Rectal smooth muscle tissue (tissue), 1 donor: ENCODE measurements around the gene DNAJC27.
A peak's percentile ranks its signal among the peaks of the same experiment; 100 is the strongest.

Experiments used
- H3K27ac ChIP-seq: one replicate; pipeline ENCODE4 v1.7.0; 2013; ENCODE audit warnings: low read depth, low read length, inconsistent platforms
- H3K27me3 ChIP-seq: one replicate; pipeline ENCODE4 v1.7.0; 2013; ENCODE audit warnings: low read length; ENCODE audit not compliant: control insufficient read depth, insufficient read depth
- H3K36me3 ChIP-seq: one replicate; pipeline ENCODE4 v1.7.0; 2013; ENCODE audit warnings: low read length; ENCODE audit not compliant: control insufficient read depth, insufficient read depth
- H3K4me1 ChIP-seq: one replicate; pipeline ENCODE4 v1.7.0; 2013; ENCODE audit warnings: low read length; ENCODE audit not compliant: control insufficient read depth, insufficient read depth
- H3K4me3 ChIP-seq: one replicate; pipeline ENCODE4 v1.7.0; 2013; ENCODE audit warnings: low read length
- H3K9ac ChIP-seq: one replicate; pipeline ENCODE4 v1.7.0; 2013; ENCODE audit warnings: low read length

The DNAJC27 gene

DNA sequence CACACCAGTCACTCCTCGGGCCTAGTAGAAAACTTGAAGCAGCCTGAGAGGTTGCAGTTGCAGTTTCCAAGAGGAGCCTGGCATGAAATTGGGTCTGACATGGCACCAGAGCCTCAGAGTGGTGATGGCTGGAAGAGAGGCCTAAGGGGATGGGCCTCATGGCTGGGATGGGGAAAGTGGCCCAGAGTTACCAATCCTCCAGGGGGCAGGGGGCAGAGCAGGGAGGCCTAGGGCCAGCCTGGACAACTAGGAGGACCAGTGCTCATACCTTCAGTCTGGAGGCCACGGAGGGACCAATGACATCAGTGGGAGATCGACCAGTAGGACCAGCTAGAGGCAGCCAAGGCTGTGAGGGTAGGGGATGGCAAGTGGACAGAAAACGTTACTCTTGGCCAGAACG is 36.6 kb downstream of the DNAJC27 start:
- Histone ChIP-seq H3K9ac (no peak overlapping the region), H3K27me3 (no peaks in the 10 kb centered on the region), H3K36me3 (no peaks in the 10 kb centered on the region), H3K4me3 (no peak overlapping the region), H3K27ac (no peak overlapping the region), H3K4me1 (no peaks in the 10 kb centered on the region)

DNA sequence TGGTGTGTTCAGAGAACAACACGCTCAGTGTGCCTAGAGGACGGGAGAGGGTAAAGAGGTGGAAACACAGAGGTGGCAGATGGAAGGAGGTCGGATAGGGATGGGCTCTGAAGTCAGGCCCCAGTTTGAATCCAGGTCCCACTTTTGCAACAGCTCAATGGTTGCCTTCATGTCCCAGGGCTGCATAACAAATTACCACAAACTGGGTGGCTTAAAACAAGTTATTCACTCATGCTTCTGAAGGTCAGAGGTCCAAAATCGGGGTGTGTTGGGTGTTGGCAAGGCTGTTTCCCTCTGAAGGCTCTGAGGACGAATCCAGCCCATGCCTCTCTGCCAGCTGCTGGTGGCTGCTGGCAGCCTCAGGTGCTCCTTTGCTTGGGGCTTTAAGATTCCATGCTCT is 39.0 kb downstream of the DNAJC27 start:
- H3K4me1 ChIP-seq, result no peaks in the 10 kb centered on the region
- no peaks in the 10 kb centered on the region for H3K27me3 ChIP-seq
- no peaks in the 10 kb centered on the region for H3K36me3 ChIP-seq
- H3K9ac ChIP-seq, result no peak overlapping the region
- no peak overlapping the region for H3K4me3 ChIP-seq
- H3K27ac ChIP-seq, result no peak overlapping the region

DNA sequence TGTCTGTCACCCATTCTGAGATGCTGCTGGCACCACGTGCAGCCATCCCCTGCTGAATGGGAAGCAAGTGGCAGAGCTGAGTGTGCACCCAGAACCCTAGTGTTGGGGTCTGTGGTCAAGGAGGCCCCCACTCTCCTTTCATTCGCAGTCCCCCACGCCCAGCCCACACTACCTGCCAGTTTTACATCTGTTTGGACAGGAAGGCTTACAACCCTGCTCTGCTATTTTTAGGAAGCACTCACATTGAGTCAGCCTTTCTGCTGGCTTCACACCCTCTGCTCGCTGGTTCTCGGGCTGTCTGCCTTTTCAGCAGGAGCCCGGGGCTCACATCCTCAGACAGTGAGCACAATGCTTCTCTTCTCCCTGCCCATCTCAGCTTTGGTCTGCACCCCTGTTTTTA is 41.0 kb downstream of the DNAJC27 start:
- H3K36me3 ChIP-seq, result no peaks in the 10 kb centered on the region
- H3K4me1 ChIP-seq, result peaks cover 4% of the 10 kb centered on the region
- no peak overlapping the region for H3K4me3 ChIP-seq
- no peak overlapping the region for H3K27ac ChIP-seq
- H3K27me3 ChIP-seq, result no peaks in the 10 kb centered on the region
- no peak overlapping the region for H3K9ac ChIP-seq

DNA sequence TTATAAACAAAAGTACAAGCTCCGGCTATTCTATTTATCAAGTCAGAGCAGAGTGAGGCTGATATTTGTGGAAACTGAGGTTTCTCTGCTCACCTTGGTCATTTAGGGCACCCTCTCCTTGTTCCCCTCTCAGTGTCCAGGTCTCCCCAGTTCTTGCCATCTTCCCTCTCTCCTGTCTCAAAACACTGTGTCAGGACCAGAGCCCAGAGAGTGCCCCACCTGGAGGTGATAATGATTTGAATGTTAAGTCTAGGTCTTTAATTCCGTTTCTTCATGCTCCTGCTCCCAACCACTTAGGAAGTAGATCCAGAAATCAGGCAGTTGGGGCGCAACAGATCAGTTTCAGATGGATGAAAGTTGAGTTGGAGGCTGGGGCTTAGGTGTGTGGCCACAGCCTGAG is 42.5 kb downstream of the DNAJC27 start:
- Histone ChIP-seq H3K36me3 (no peaks in the 10 kb centered on the region), H3K27ac (no peak overlapping the region), H3K4me3 (no peak overlapping the region), H3K4me1 (peaks cover 4% of the 10 kb centered on the region), H3K9ac (no peak overlapping the region), H3K27me3 (no peaks in the 10 kb centered on the region)

DNA sequence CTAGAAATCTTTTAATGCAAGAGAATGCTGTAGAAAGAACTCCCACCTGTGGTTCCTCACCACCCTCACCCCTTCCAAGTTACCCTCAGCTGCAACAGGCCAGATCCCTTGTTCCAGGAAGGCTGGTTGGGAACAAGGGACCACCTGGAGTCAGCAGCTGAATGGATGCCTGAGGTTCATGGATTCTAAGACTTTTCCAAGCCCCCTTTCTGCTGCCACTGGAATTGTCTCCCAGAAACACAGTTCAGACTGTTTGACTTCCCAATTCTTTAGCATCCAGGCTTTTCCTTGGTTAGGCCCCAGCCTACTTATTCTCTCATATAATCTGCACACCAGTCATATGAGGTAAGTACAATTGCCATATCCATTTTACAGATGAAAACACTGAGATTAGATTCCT is 43.7 kb downstream of the DNAJC27 start:
- Histone ChIP-seq H3K9ac (no peak overlapping the region), H3K4me3 (no peak overlapping the region), H3K4me1 (peaks cover 4% of the 10 kb centered on the region), H3K36me3 (no peaks in the 10 kb centered on the region), H3K27me3 (no peaks in the 10 kb centered on the region), H3K27ac (no peak overlapping the region)

DNA sequence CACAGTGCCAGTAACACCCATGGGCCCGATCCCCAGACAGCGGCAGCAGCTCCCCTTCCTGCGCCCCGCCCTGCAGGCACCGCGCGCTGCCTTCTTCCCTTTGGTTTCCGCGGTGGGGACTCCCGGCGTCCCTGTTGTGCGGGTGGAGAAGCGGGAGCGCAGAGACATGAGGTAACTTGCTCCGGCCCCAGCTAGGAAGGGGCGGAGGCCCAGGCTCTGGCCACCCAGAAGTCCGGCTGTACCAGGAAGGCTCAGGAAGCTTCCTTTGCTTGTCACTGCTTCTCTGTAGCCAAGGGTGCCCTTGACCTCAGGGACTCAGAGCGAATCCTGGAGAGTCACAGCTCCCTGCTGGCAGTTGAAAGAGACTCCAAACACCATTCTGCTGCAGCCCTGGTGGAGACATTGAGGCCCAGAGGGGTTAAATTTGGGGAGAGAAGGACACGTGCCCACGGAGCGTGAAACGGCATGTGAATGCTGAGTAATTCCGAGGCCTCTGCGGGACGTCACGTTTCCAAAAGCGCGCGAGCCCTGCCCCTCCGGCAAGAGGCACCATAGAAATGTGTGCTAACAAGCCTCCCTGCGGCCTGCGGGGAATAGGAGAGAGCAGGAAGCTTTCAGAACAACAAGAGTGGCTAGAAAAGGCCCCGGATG is 45.0 kb downstream of the DNAJC27 start:
- H3K27me3 ChIP-seq, result no peaks in the 10 kb centered on the region
- no peak overlapping the region for H3K27ac ChIP-seq
- H3K36me3 ChIP-seq, result no peaks in the 10 kb centered on the region
- H3K4me3 ChIP-seq, result peak overlapping the region; percentile 57
- H3K4me1 ChIP-seq, result peaks cover 4% of the 10 kb centered on the region
- no peak overlapping the region for H3K9ac ChIP-seq

DNA sequence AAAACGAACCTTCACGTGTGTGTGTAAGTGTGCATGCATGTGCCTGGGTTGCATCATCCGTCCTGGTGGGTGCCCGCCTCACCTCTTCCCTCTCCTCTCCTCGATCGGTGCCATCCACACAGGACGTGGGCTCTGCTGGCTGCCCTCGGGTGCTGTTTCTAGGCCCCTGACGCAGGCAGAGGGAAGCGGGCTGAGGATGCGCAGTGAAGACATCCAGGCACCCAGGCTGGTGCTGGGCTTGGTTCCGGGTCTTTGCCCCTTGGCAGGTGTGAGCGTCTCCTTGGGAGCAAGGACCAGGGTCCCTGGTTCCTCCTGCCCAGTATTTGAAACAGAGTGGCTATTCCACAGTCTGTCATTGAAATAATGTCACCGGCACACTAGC is 45.5 kb downstream of the DNAJC27 start:
- Histone ChIP-seq H3K4me1 (peaks cover 4% of the 10 kb centered on the region), H3K36me3 (no peaks in the 10 kb centered on the region), H3K9ac (no peak overlapping the region), H3K27ac (no peak overlapping the region), H3K27me3 (no peaks in the 10 kb centered on the region), H3K4me3 (peak overlapping the region; percentile 57)

DNA sequence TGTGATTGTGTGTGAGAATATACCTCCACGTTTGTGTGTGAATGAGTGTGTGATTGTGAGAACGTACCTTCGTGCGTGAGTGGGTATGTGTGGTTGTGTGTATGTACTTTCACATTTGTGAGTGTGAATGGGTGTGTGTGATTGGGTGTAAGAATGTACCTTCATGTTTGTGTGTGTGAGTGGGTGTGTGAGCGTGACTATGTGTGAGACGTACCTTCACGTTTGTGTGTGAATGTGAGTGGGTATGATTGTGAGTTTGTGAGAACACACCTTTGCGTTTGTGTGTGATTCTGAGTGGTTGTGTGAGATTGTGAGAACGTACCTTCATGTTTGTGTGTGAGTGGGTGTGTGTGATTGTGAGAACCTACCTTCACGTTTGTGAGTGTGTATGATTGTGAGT is 45.9 kb downstream of the DNAJC27 start:
- H3K27ac ChIP-seq, result no peak overlapping the region
- H3K9ac ChIP-seq, result no peak overlapping the region
- no peaks in the 10 kb centered on the region for H3K27me3 ChIP-seq
- no peak overlapping the region for H3K4me3 ChIP-seq
- no peaks in the 10 kb centered on the region for H3K36me3 ChIP-seq
- H3K4me1 ChIP-seq, result peaks cover 4% of the 10 kb centered on the region

DNA sequence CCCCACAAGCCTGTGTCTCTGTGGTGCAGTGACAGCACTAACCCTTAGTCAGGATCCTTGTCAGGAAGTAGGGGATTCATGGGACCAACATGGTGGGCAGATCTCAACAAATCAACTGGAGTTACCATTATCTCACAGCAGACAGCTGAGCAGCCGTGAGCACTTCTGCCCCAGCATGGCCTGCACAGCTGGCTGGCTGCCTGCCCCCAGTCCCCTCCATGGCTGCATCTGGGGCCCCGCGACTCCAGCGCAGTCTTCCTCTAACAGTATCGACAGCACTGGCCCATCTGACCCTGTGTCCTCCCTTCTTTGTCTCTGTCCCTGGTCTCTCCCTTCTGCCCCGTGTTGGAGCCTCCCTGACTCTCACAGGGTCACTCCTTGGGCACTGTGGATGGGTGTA is 47.0 kb downstream of the DNAJC27 start:
- Histone ChIP-seq H3K4me3 (no peak overlapping the region), H3K4me1 (peaks cover 4% of the 10 kb centered on the region), H3K36me3 (no peaks in the 10 kb centered on the region), H3K9ac (no peak overlapping the region), H3K27me3 (no peaks in the 10 kb centered on the region), H3K27ac (no peak overlapping the region)

DNA sequence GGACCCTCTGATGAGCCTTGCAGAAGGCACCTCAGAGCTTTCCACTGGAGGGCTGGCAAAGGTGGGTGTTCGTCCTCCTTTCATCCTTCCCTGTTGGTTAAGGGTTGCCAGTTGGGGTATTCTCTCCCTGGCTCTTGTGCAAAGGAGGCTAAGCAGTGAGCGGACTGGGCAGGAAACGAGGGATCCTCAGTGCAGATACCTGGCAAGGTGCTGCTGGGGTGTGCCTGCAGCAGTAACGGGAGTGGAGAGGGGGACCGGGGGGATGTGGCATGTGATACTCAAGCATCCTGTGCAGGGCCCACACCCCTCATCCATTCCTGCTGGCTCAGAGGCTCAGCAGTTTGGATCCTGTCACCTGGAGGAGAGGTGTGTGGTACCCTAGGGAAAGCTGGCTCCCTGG is 47.5 kb downstream of the DNAJC27 start:
- Histone ChIP-seq H3K36me3 (no peaks in the 10 kb centered on the region), H3K9ac (no peak overlapping the region), H3K27ac (no peak overlapping the region), H3K27me3 (no peaks in the 10 kb centered on the region), H3K4me1 (peaks cover 4% of the 10 kb centered on the region), H3K4me3 (no peak overlapping the region)

DNA sequence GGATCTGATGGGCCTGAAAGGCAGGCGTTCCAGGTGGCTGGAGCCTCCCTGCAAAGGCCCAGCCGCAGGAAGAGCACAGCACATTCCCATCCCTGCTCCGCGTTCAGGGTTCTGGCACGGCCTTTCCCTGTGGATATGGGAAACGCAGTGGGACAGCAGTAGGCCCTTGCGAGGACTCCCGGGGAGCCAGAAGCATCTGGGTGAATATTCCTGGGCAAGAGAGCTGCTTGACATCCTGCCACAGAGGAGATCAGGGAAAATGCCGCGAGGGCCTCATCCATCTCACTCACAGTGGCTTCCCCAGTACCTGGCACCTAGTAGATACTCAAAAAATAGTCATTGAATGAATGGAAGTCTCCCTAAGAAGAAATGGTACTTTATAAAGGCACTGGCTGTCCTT is 48.6 kb downstream of the DNAJC27 start:
- Histone ChIP-seq H3K4me1 (peaks cover 4% of the 10 kb centered on the region), H3K27me3 (no peaks in the 10 kb centered on the region), H3K4me3 (no peak overlapping the region), H3K9ac (no peak overlapping the region), H3K36me3 (no peaks in the 10 kb centered on the region), H3K27ac (no peak overlapping the region)

DNA sequence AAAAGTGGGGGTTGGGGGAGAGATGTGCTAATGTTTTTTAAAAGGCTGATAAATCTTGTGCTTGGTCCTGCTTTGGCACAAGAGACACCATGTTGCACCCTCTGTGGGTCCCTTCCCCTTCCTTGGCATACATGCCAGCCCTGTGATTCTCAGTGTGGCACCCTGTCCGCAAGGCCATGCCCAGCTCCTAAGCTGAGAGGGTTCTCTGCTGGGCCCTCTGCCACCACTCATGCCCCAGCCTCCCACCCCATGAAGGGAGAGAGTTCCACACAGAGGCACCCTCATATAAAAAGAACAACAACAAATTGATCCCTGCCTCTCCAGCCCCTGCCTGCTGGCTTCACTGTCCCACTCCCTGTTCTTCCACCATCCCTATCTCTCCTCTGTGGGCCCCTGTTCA is 49.2 kb downstream of the DNAJC27 start:
- H3K27me3 ChIP-seq, result no peaks in the 10 kb centered on the region
- H3K27ac ChIP-seq, result no peak overlapping the region
- no peaks in the 10 kb centered on the region for H3K36me3 ChIP-seq
- no peak overlapping the region for H3K4me3 ChIP-seq
- peaks cover 4% of the 10 kb centered on the region for H3K4me1 ChIP-seq
- H3K9ac ChIP-seq, result no peak overlapping the region

DNA sequence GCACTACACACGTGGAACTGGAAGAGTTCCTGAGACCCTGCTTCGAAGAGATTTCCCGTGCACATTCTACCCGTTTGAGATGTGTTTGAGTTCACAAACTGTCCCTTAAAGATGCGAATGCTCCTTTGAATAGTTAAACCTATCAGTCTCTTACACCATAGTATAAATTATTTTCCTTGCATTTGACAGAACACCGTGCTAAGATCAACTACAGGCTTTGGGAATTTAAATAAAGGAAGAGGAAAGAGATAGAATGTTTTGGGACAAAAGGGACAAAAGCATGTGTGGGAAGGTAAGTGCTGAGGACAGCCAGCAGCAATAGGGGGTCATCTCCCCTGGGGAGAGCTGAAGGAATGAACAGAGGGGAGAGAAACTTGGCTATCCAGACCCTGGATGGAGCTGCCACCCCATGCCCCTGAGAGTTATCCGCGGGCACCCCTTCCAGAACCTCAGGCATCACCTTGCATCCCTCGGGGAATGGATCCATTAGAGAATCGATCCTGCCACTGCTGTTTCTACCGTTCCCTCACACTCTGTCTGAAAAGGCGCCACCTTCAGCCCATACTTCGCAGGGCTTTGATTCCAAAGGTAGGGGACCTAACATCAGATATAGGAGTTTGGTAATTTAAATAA is 50.8 kb downstream of the DNAJC27 start:
- Histone ChIP-seq H3K36me3 (no peaks in the 10 kb centered on the region), H3K27ac (no peak overlapping the region), H3K4me1 (no peaks in the 10 kb centered on the region), H3K27me3 (no peaks in the 10 kb centered on the region), H3K4me3 (peak overlapping the region; percentile 62), H3K9ac (no peak overlapping the region)
